ENCODE measurements around the gene CD99. TPM values are rescaled to one million over a fixed set of nuclear protein-coding genes. Genes with fewer than 3 reads are reported as not detected.

Gene CD99
- total RNA-seq, 1 experiment from 2014 or later, result 92.1 TPM

GRCh38 chrX:2705046-2705832 is 14.1 kb downstream of the CD99 start:
- no peak overlapping the region for H2BK15ac ChIP-seq (ENCODE audit: low read depth, low read length)
- Mint-ChIP-seq H3K9me3 (no peaks in the 10 kb centered on the region; a peak in 3 of 5 replicates), H3K4me1 (peaks cover 51 to 61% of the 10 kb centered on the region in 2 experiments), H3K4me3 (no peak overlapping the region), H3K27me3 (ENCODE audit: low read depth) (no peaks in the 10 kb centered on the region), H3K36me3 (ENCODE audit: insufficient read depth in 1 of 3, low read depth in 3 of 3) (peaks cover 0 to 6% (median 4%) of the 10 kb centered on the region in 3 experiments; a peak in 5 of 7 replicates), H3K27ac (no peak overlapping the region; a peak in 1 of 7 replicates)
- H2BK120ac ChIP-seq (ENCODE audit: low read depth, low read length, poor library complexity, severe bottlenecking), result no peak overlapping the region
- TF ChIP-seq CTCF (conservative IDR thresholded peaks at IDR 0.05), result no peak
- no peak overlapping the region for H3K4me2 ChIP-seq (ENCODE audit: insufficient read depth, insufficient read length, low read length)
- H2AK5ac ChIP-seq (ENCODE audit: insufficient read length, low read length), result no peak overlapping the region
- no peak overlapping the region for H4K91ac ChIP-seq (ENCODE audit: insufficient read length, low read depth, low read length)
- no peak overlapping the region for H3K4ac ChIP-seq (ENCODE audit: low read depth, low read length)
- no peak overlapping the region for H2BK12ac ChIP-seq (ENCODE audit: insufficient read length, low read depth, low read length)
- no peak overlapping the region for H4K5ac ChIP-seq (ENCODE audit: insufficient read length, low read depth, low read length)
- DNase-seq, result no peak
- H3K9me3 ChIP-seq (ENCODE audit: control insufficient read depth, low read depth, low read length), result no peaks in the 10 kb centered on the region
- H3K9ac ChIP-seq (ENCODE audit: extremely low read depth, insufficient read length, low read length), result no peak overlapping the region
- no peak overlapping the region for H3K27ac ChIP-seq (ENCODE audit: insufficient read length, low read depth, low read length)
- no CpG with 5 or more reads among the region's 18 CpGs for WGBS (ENCODE audit: extremely low coverage, insufficient read length, low lambda C conversion rate)
- H3T11ph ChIP-seq (ENCODE audit: low read length), result no peak overlapping the region
- no peak overlapping the region for H4K8ac ChIP-seq (replicated peaks; ENCODE audit: insufficient read length, low read depth, low read length)
- H4K20me1 ChIP-seq (ENCODE audit: control insufficient read depth, insufficient read depth, insufficient read length), result no peaks in the 10 kb centered on the region
- H3K23me2 ChIP-seq (ENCODE audit: insufficient read length, low read depth, low read length, poor library complexity, severe bottlenecking), result no peaks in the 10 kb centered on the region
- no peak overlapping the region for H2BK20ac ChIP-seq (ENCODE audit: low read depth, low read length, poor library complexity, severe bottlenecking)
- H3K23ac ChIP-seq (ENCODE audit: insufficient read length, low read depth, low read length), result no peak overlapping the region
- H3K18ac ChIP-seq (ENCODE audit: insufficient read length, low read depth, low read length), result no peak overlapping the region
- no peak overlapping the region for H3K56ac ChIP-seq (ENCODE audit: insufficient read length, low read depth, low read length)
- no peak overlapping the region for H2BK5ac ChIP-seq (ENCODE audit: insufficient read length, low read length)
- H2AFZ ChIP-seq (ENCODE audit: low read length), result no peak overlapping the region
- H3K14ac ChIP-seq (ENCODE audit: insufficient read depth, low read length), result no peak overlapping the region
- H3K27me3 ChIP-seq (ENCODE audit: insufficient read depth, low read length), result no peaks in the 10 kb centered on the region
- no peaks in the 10 kb centered on the region for H3K79me1 ChIP-seq (ENCODE audit: insufficient read depth, low read depth, low read length, poor library complexity, severe bottlenecking)
- no peaks in the 10 kb centered on the region for H3K79me2 ChIP-seq (ENCODE audit: insufficient read depth, low read length)
- peaks cover 15% of the 10 kb centered on the region; the same call in 1 of the 2 replicates for H3K4me1 ChIP-seq (ENCODE audit: insufficient read depth, low read length)
